GM18907 (cell line): Measurements from ENCODE around the gene IL4R.
"Not testable (repeated sequence)": the region's sequence is repeated elsewhere in the genome, so short reads cannot be mapped to it uniquely, and the experiment has no call there.

Experiments used
- ATAC-seq: cut with Tn5 transposase; IDR thresholded peaks from one replicate; pipeline ENCODE4 v1.9.1; 2021; ENCODE audit warnings: mild to moderate bottlenecking, moderate library complexity; ENCODE audit not compliant: unreplicated experiment

IL4R gene

DNA sequence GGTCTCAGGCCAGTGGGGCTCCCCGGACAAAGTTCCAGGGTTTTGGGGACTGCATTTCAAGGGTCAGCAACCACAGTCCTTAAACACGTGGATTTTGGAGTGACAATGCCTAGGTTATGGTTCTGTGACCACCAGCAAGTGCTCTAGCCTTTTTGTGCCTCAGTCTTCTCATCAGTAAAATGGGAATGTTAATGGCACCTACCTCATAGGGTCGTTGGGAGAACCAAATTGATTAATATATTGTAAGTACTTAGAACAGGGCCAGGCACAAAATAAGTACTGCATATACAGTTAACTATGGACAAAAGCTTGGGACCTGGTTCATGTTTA, 13.8 kb downstream of the IL4R start:
- no peak for ATAC-seq

DNA sequence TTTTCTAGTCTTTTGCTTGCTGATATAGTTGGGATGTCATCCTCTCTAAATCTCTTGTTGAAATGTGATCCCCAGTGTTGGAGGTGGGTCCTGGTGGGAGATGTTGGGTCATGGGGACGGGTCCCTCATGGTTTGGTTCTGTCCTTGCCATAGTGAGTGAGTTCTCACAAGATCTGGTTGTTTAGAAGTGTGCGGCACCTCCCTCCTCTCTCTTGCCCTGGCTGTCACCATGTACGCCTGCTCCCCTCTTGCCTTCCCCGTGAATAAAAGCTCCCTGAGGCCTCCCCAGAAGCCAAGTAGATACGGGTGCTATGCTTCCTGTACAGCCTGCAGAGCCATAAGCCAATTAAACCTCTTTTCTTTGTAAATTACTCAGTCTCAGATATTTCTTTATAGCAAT, 15.2 kb downstream of the IL4R start:
- no peak for ATAC-seq

DNA sequence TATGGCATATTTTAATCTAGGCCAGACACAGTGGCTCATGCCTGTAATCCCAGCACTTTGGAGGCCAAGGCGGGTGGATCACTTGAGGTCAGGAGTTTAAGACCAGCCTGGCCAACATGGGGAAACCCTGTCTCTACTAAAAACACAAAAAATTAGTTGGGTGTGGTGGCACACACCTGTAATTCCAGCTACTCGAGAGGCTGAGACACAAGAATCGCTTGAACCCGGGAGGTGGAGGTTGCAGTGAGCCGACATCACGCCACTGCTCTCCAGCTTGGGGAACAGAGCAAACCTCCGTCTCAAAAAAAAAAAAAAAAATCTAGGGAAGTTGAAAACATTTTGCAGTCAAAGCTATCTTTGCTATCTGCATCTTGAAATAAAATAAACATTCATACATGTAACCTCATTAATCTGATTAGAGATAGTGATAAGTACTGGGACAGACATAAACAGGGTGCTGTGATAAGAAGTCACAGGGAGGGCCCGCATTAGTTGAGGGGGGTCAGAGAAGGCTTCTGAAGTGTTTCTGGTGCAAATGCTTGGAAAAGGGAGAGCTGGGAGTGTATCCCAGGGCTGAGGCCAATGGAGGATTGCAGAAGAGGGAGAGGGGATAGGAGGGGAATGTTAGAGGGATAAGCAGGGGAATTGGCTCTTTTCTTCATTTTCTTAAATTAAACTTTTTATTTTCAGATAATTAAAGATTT, 15.8 kb downstream of the IL4R start:
- ATAC-seq: not testable (repeated sequence)

DNA sequence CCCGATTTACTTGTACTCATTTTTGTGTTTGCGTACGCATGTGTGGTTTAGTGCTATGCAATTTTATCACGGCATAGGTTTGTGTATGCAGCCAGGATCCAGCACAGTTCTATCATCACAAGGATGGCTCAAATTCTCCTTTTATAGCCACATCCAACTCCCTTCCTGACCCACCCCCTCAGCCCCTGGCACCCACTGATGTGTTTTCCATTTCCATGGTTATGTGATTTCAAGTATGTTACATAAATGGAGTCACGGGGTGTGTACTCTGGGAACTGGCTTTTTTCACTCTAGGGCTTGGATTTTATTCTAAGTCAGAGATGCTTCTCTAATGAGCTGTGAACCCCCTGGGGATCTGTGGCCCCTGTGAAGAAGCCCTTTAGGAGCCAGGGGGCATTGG, 16.8 kb downstream of the IL4R start:
- ATAC-seq: no peak

DNA sequence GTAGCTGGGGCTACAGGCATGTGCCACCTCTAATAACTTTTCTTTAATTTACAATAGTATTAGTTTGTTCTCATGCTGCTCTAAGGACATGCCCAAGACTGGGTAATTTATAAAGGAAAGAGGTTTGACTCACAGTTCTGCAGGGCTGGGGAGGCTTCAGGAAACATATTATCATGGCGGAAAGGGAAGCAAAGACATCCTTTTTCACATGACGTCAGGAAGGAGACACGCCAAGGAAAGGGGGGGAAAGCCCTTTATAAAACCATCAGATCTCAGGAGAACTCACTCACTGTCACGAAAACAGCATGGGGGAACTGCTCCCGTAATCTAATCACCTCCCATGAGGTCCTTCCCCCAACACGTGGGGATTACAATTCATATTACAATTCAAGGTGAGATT, 18.3 kb downstream of the IL4R start:
- no peak for ATAC-seq

DNA sequence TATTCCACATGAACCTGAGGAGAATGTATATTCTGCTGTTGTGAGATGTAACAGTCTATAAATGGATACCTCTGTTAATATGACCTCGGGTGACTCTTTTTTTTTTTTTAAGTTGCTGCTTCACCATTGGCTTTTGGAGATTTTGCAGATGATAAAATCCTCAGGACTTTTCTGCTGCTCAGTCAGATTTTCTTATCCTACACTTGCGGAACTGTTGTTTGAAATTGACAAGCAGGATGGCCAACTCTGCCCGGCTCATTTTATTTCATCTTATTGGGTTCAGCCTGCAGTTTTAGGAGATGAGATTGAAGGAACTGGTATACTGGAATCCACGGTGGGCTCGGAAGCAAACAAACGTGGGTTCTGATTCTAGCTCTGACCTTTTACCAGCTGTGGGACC, 19.3 kb downstream of the IL4R start:
- ATAC-seq: no peak

DNA sequence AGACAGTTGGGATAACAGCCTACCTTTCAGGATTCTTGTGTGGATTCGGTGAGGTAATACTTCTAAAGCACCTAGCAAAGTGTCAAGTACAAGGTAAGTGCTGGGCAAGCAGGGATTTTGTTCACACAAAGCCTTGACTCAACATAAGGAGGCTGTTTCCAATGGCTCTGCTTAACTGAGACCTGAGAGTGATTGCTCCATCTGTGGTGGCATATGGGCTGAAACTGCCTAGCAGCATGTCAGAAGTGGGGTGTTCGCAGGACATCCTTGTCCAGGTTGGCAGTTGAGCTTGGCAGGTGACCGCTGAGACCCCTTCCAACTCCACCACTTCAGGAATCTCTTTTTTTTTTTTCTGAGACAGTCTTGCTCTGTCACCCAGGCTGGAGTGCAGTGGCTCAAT, 19.8 kb downstream of the IL4R start:
- ATAC-seq: no peak

DNA sequence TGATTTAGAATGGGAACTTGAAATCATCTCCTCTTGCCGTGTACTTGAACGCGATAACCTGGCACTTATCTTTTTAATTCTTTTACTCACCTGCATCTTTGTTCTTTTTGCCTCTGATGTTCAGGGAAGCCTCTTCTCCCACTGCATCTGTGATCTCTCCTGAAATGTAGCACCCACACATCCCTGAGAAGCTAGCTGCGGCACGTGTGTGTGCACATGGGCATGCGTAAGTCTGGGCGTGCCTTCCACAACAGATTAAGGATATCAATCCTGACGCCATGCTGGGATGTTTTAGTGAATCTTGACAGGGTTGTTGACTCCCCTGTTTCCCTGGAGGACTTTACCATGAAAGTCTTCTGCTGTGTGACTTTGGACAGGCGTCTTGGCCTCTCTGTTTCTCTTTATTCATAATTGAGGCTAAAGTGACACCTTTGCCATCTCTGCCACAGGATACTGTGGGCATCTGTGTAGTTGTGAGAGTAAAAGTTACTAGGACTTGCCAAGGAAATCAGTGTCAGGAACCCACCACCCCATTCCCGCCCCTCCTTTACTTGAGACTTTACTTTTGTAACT, 20.5 kb downstream of the IL4R start:
- ATAC-seq: no peak

DNA sequence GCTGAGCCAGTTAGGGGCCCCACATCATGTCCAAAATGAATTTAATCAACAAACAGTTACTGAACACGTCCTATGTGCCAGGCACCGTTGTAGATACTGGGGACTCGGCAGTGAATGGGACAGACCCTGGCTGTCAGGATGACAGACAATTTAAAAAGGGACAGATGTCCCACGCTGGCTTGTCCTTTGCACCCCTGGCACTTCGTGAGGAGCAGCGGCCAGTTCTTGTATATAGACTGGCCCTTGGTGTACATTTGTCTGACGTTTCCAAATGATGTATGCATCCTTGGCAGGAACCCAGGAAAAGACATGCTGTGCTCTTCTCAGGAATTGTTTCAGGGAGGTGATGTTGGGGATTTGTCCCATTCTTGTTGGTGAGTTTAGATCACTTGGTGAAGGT, 21.1 kb downstream of the IL4R start:
- ATAC-seq: no peak

DNA sequence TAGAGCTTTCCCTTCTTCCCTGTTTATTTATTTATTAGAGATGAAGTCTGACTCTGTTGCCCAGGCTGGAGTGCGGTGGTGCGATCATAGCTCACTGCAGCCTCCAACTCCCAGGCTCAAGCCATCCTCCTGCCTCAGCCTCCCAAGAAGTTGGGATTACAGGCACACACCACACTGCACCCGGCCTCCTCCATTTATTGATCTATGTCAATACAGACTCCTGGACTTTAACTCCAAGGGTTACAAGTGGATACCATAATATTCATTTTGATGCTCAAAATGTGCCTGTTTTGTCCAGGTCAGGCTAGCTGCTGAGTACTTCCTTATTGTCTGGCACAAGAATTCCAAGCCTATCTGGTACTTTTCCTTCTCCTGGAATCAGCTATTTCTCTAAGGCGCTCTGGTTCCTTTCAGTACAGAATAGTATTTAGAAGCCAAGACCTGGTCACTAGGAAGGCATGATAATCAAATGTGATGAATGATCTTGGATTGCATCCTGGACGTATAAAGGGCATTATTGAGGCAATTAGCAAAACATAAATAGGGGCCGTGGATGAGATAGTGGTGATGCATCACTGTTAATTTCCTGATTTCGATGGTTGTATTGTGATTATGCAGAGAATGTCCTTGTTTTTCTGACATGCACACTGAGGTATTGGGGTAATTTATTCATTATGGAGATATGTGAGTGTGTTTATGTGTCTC, 21.7 kb downstream of the IL4R start:
- ATAC-seq: no peak

DNA sequence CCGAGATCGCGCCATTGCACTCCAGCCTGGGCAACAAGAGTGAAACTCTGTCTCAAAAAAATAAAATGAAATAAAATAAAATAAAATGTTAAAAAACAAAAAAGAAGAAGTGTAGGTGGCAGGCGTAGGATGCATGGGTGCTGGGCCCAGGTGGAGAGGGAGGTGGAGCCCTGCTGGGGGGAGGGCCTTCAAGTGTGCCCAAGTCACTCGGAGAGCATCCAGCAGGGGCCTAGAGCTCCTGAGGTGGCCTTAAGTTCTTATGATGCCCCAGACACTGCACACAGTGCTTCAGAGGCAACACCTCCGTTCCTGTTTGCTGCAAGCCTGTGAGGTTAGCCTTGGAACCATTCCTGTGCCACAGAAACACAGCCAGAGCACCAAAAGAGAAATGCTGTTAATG, 23.2 kb downstream of the IL4R start:
- ATAC-seq: no peak

DNA sequence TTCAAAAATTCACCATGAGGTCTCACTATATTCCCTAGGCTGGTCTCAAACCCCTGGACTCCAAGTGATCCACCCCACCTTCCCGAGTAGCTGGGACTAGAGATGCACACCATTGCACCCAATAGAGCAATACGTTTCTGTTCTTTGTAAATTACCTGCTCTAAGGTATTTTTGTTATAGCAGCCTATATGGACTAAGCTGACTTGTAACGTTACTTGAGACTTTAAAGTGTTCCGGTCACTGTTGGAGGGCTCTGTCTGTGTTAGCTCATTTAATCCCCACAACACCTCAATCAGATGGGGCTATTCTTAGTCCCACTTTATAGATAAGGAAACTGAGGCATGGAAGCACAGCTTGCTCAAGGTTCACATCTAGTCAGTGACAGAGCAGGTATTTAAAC, 25.4 kb downstream of the IL4R start:
- no peak for ATAC-seq

DNA sequence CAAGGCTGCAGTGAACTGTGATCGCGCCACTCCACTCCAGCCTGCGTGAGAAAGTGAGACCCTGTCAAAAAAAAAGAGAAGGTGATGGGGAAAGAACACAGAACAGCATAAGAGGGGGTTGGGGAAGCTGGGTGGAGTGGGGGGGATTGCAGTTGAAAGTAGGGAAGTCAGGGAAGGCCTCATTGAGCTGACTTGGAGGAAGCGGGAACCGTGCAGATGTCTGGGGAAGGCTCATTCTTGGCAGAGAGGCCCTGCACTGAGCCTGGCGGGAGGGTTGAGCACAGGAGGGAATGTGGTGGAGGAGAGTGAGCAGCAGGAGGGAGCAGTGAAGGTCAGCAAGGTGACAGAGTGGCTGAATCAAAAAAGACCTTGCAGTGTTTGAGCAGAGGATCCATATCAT, 26.9 kb downstream of the IL4R start:
- no peak for ATAC-seq

DNA sequence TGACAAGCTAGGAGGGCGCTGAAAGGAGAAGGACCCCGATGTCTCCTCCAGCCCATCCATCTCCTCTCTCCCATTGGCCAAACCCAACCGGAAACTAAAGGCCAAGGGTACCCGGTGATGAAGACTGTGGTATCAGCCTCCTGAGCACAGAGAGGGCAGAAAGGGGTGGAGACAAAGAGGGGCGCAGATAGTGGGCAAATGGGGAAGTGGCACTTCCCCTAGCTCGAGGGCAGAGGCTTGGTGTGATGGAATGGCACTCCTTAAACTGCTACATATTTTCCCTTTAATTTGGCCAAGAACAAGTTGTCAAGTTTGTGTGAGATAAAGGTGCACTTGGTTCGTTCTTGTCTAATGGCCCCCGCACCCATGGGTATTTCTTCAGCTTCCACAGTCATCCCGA, 27.8 kb downstream of the IL4R start:
- ATAC-seq: no peak

DNA sequence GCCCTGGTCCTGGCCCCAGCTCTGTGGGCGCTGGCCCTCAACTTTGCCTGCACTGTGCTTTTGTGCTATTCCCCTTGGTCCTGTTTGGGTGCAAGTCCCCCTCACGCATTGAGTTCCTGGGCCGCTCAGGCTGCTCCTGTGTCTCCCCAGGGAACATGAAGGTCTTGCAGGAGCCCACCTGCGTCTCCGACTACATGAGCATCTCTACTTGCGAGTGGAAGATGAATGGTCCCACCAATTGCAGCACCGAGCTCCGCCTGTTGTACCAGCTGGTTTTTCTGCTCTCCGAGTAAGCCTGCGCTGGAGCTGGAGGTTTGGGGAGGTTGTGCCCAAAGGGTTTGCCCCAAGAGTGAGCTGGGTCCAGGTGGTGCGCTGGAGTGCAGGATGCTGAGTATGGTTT, 28.2 kb downstream of the IL4R start:
- ATAC-seq: no peak

DNA sequence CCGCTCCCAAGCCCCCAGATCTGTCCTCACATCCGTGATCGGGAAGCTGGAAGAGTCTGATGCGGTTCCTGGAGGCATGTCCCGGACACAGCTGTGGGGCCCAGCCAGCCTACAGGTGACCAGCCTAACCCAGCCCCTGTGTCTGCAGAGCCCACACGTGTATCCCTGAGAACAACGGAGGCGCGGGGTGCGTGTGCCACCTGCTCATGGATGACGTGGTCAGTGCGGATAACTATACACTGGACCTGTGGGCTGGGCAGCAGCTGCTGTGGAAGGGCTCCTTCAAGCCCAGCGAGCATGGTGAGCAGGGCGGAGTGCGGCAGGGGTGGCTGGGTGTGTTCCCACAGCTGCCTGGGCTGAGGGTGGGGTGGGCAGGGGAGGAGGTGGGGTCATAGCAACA, 30.9 kb downstream of the IL4R start:
- ATAC-seq: no peak

DNA sequence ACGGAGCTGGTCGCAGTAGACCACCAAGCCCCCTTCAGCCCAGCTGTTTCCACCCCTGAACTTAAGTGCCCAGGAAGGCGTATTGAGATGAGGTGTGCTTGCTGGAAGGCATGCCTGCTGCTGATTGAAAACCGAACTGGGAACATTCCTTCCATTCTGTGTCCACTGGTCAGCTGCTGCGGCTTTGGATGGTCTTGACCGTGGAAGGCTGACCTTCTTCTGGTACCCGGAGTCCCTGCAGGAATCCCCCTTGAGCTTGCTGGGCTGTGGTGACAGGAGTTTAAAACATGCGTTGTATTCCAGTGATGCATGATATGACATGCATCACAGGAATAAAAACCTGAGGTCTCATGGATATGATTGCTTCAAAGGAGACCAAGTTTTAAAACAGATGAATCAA, 31.4 kb downstream of the IL4R start:
- ATAC-seq: no peak

DNA sequence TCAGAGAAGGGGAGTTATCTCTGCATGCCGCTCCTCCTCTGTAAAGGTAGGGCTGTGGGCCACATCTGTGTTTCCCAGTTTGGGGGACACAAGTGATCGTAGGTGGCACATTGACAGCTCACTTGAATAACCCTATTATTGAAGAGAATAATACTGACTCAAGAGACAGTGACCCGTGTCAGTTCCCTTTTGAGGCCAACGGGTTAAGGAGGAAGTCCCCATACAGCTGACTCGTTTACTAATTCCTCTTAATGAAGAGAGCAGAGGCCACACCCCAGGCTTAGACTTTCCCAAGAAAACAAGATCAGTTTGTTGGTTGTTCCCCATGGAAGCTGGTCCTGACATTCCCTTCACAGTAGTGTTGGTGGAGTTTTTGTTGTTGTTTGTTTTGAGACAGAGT, 33.0 kb downstream of the IL4R start:
- ATAC-seq: no peak

DNA sequence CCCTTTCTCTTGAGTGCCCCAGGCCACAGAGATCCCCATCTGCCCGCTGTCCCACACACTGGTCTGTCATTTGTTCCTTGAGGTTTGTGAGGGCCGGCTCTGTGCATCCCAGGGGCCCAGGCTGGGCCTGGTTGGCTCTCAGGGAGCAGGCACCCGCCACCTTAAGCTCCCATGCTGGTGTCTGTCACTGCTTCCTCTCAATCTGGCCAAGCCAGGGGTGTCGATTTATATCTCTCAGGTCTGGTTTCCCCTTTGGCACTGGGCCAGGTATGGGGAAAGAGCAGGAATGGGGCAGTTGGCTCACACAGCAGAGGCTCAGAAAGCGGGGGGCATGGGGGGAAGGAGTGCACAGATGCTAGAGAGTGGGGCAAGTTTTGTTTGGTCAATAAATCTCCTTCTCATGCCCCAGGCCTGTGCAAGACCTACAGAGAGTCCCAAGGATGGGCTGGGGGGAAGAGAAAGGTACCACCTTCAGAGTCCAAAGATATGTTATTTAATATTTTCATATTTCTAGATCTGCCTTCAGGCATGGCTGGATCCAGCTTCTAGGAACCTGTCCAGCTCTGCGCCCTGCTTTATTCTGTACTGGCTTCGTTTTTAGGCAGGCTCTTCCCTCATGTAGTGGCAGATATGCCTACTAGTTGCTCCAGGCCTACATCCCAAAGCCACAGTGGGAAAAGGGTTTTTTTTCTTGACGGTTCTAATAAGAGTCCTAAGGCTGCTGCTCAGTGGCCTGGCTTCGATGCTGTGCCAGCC, 34.3 kb downstream of the IL4R start:
- ATAC-seq: no peak

DNA sequence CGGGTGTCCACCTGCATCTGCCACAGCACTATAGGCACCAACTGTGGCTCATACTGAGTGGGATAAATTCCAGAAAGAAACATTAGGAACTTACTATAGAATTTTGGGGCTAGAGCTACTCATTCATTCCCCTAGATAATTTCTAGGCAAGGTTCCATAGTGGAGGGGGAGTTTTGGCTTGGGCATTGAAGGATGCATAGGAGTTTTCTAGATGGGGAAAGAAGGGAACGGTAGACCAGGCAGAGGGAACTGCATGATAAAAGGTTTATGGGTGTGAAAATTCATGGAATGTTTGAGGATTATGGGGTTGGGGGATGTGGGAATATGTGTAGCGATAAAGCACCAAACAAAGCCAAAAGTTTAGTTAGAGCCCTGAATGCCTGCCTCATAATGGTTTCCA, 35.5 kb downstream of the IL4R start:
- ATAC-seq: no peak

DNA sequence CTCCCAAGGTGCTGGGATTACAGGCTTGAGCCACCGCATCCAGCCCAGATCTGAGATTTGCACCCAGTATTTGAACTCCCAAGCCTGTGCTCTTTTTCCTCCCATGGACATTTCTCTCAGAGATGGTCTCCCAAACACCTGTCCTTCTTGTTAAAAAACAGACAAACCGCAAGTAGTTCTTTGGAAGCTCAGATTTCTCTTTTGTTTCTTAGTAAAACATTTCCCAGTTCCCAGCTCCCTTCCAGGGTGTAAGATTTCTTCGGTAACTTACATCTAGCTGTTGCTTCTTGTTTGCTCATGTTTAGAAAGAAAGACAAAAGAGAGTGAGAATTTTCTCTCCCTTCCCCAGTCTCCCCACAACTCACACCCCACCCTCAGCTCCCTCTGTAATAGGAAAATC, 36.2 kb downstream of the IL4R start:
- ATAC-seq: no peak

DNA sequence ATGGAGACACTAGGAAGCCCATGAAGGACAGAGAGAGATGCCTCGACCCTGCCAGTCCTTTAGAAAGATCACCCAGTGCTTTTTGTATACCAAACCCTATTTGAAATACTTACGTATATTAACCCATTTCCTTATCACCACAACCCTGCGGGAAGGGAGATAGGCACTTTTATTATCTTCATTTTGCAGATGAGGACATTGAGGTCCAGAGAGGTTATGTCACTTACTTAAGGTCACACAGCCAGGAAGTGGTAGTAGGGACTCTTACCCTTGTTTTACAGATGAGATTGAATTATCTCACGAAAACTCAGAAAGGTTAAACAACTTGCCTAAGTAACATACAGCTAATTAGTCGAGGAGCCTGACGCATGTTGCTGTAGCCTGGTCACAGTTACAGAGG, 38.2 kb downstream of the IL4R start:
- no peak for ATAC-seq
